H1 (cell line): ENCODE measurements around the gene ITPKA. TPM values are rescaled to one million over a fixed set of nuclear protein-coding genes. Genes with fewer than 3 reads are reported as not detected.

ENCODE experiments used
- CTCF ChIA-PET: fragments of 300-600 bp; sonication (Branson Sonifier 250); formaldehyde crosslinking; loops from one replicate; lab custom pipeline; 2021; ENCODE audit not compliant: partially characterized antibody; lab: Charles Lee
- POLR2A ChIA-PET: fragments of 300-600 bp; sonication (Branson Sonifier 250); formaldehyde crosslinking; loops from one replicate; lab custom pipeline; 2021; ENCODE audit warnings: inconsistent platforms; ENCODE audit not compliant: partially characterized antibody; lab: Charles Lee
- DNase-seq, 2 experiments: peaks; one replicate each; pipeline versions ENCODE4 v3.0.0 to v3.0.0-alpha.2; 2010 to 2022; ENCODE audit warnings: low spot score in 2 of 2, low read depth in 1 of 2, mixed read lengths in 1 of 2
- FAIRE-seq: peaks from 2 replicates; lab custom pipeline; 2011; peaks lifted over from hg19 to GRCh38; lab: Jason Lieb, UNC
- H2AFZ ChIP-seq: 2 replicates; pipeline ENCODE4 v1.8.1; 2012; ENCODE audit warnings: low read length, inconsistent platforms
- H2AK5ac ChIP-seq: 2 replicates; pipeline ENCODE4 v1.6.1; 2013; ENCODE audit warnings: low read depth, low read length
- H2BK120ac ChIP-seq: replicated peaks from 2 replicates; pipeline ENCODE3; 2013; ENCODE audit warnings: low read depth, low read length, inconsistent platforms
- H2BK12ac ChIP-seq: 2 replicates; pipeline ENCODE4 v1.6.1; 2013; ENCODE audit warnings: low read depth, low read length
- H2BK15ac ChIP-seq: 2 replicates; pipeline ENCODE4 v1.6.1; 2013; ENCODE audit warnings: low read length
- H2BK20ac ChIP-seq: 2 replicates; pipeline ENCODE4 v1.6.1; 2013; ENCODE audit warnings: low read length
- H2BK5ac ChIP-seq: 2 replicates; pipeline ENCODE4 v1.6.1; 2013; ENCODE audit warnings: low read depth, low read length
- H3K14ac ChIP-seq: 2 replicates; pipeline ENCODE4 v1.6.1; 2013; ENCODE audit warnings: inconsistent platforms; ENCODE audit not compliant: insufficient read length
- H3K18ac ChIP-seq: 2 replicates; pipeline ENCODE4 v1.6.1; 2013; ENCODE audit warnings: low read length; ENCODE audit errors: extremely low read depth
- H3K23ac ChIP-seq: 2 replicates; pipeline ENCODE4 v1.6.1; 2013; ENCODE audit warnings: inconsistent platforms; ENCODE audit not compliant: insufficient read length
- H3K23me2 ChIP-seq: 2 replicates; pipeline ENCODE4 v1.6.1; 2013; ENCODE audit warnings: low read depth, low read length
- H3K27ac ChIP-seq: 2 replicates; pipeline ENCODE4 v1.6.1; 2011; ENCODE audit warnings: low read depth, low read length, inconsistent platforms
- H3K27me3 ChIP-seq, 4 experiments: replicated peaks in 1 of 4; 1 replicate in 1 of 4; 2 replicates in 3 of 4; pipeline versions ENCODE4 v1.6.1 to v1.8.1; 2011 to 2013; ENCODE audit warnings: low read length in 3 of 4, mild to moderate bottlenecking in 3 of 4, inconsistent platforms in 2 of 4, mixed read lengths in 2 of 4, moderate library complexity in 1 of 4; ENCODE audit not compliant: control insufficient read depth in 3 of 4, insufficient read depth in 3 of 4; ENCODE audit errors: extremely low read depth in 1 of 4
- H3K36me3 ChIP-seq, 4 experiments: 2 replicates each; pipeline versions ENCODE4 v1.6.1 to v1.8.1; 2011 to 2013; ENCODE audit warnings: mild to moderate bottlenecking in 4 of 4, low read length in 3 of 4, moderate library complexity in 2 of 4, control low read depth in 1 of 4, inconsistent platforms in 1 of 4; ENCODE audit not compliant: insufficient read depth in 4 of 4, control insufficient read depth in 2 of 4
- H3K4ac ChIP-seq: replicated peaks from 2 replicates; pipeline ENCODE3; 2013; ENCODE audit warnings: low read length, low read depth, mixed read lengths, inconsistent platforms; ENCODE audit not compliant: insufficient read length
- H3K4me1 ChIP-seq, 4 experiments: replicated peaks in 1 of 4; 1 replicate in 1 of 4; 2 replicates in 3 of 4; pipeline versions ENCODE4 v1.6.1 to v1.8.1; 2011 to 2013; ENCODE audit warnings: low read length in 3 of 4, inconsistent platforms in 2 of 4, mixed read lengths in 1 of 4; ENCODE audit not compliant: insufficient read depth in 4 of 4, control insufficient read depth in 3 of 4
- H3K4me2 ChIP-seq, 2 experiments: 2 replicates each; pipeline versions ENCODE4 v1.6.1 to v1.8.1; 2011 to 2013; ENCODE audit warnings: low read depth in 2 of 2, low read length in 2 of 2, control low read depth in 1 of 2, inconsistent platforms in 1 of 2, mild to moderate bottlenecking in 1 of 2; ENCODE audit not compliant: insufficient read depth in 1 of 2
- H3K4me3 ChIP-seq, 4 experiments: fragments of 200-600, 300-600 bp in 1 of 4; sonication (generic), shearing (Covaris generic), sonication (Bioruptor Twin) in 1 of 4; 2 replicates each; pipeline versions ENCODE4 v1.5.1 to v1.8.1; 2011 to 2016; ENCODE audit warnings: low read length in 4 of 4, low read depth in 3 of 4, control low read depth in 2 of 4, inconsistent platforms in 2 of 4, mild to moderate bottlenecking in 2 of 4, mixed read lengths in 1 of 4, moderate library complexity in 1 of 4; ENCODE audit not compliant: insufficient read depth in 2 of 4; ENCODE audit errors: extremely low read depth in 1 of 4
- H3K56ac ChIP-seq: replicated peaks from 2 replicates; pipeline ENCODE3; 2013; ENCODE audit warnings: low read depth, mild to moderate bottlenecking, mixed read lengths, low read length, inconsistent platforms; ENCODE audit not compliant: insufficient read length
- H3K79me1 ChIP-seq: 2 replicates; pipeline ENCODE4 v1.6.1; 2013; ENCODE audit warnings: low read depth, low read length, control low read depth
- H3K79me2 ChIP-seq, 2 experiments: 2 replicates each; pipeline versions ENCODE4 v1.6.1 to v1.8.1; 2012 to 2013; ENCODE audit warnings: low read length in 2 of 2, mild to moderate bottlenecking in 2 of 2, inconsistent platforms in 1 of 2; ENCODE audit not compliant: insufficient read depth in 2 of 2, control insufficient read depth in 1 of 2
- H3K9ac ChIP-seq, 4 experiments: replicated peaks in 1 of 4; 1 replicate in 1 of 4; 2 replicates in 3 of 4; pipeline versions ENCODE4 v1.6.1 to v1.8.1; 2011 to 2013; ENCODE audit warnings: low read depth in 3 of 4, low read length in 3 of 4, control low read depth in 2 of 4, mild to moderate bottlenecking in 2 of 4, moderate library complexity in 2 of 4, inconsistent platforms in 1 of 4; ENCODE audit errors: extremely low read depth in 1 of 4
- H3K9me3 ChIP-seq, 2 experiments: 2 replicates each; pipeline versions ENCODE4 v1.6.1 to v1.8.1; 2012 to 2013; ENCODE audit warnings: mild to moderate bottlenecking in 2 of 2, moderate library complexity in 2 of 2, control low read depth in 1 of 2, inconsistent platforms in 1 of 2, low read depth in 1 of 2, low read length in 1 of 2, mixed read lengths in 1 of 2; ENCODE audit not compliant: insufficient read depth in 2 of 2
- H4K20me1 ChIP-seq, 2 experiments: replicated peaks in 1 of 2; 2 replicates each; pipeline versions ENCODE3 to v1.8.1; 2011 to 2013; ENCODE audit warnings: inconsistent platforms in 2 of 2, low read length in 2 of 2, mild to moderate bottlenecking in 1 of 2; ENCODE audit not compliant: insufficient read depth in 2 of 2, control insufficient read depth in 1 of 2
- H4K5ac ChIP-seq: 2 replicates; pipeline ENCODE4 v1.6.1; 2013; ENCODE audit warnings: low read length, low read depth, mixed read lengths, inconsistent platforms; ENCODE audit not compliant: insufficient read length
- H4K8ac ChIP-seq: 2 replicates; pipeline ENCODE4 v1.8.0; 2013; ENCODE audit warnings: mild to moderate bottlenecking, moderate library complexity, low read length, inconsistent platforms; ENCODE audit not compliant: insufficient read depth; ENCODE audit errors: extremely low read depth
- H4K91ac ChIP-seq: replicated peaks from 2 replicates; pipeline ENCODE3; 2013; ENCODE audit warnings: low read length, mixed read lengths, inconsistent platforms; ENCODE audit not compliant: insufficient read length
- ASH2L ChIP-seq: fragments of 200-600, 300-600 bp; sonication (generic); IDR thresholded peaks from one replicate; pipeline ENCODE4 v1.7.1; 2017; ENCODE audit warnings: low read length
- BCL11A ChIP-seq, 2 experiments: IDR thresholded peaks; one replicate each; pipeline ENCODE4 v1.6.1; 2011; ENCODE audit warnings: low read depth in 2 of 2, low read length in 2 of 2, mild to moderate bottlenecking in 2 of 2
- CTBP2 ChIP-seq: IDR thresholded peaks from 2 replicates; pipeline ENCODE4 v1.7.0; 2011; ENCODE audit warnings: borderline replicate concordance, mild to moderate bottlenecking, moderate library complexity, mixed read lengths, low read length; ENCODE audit not compliant: insufficient read depth, insufficient read length
- EGR1 ChIP-seq: IDR thresholded peaks from 2 replicates; pipeline ENCODE4 v1.6.1; 2011; ENCODE audit warnings: low read depth, low read length, borderline replicate concordance
- POU5F1 ChIP-seq: IDR thresholded peaks from 2 replicates; pipeline ENCODE4 v1.6.1; 2011; ENCODE audit warnings: low read depth, mild to moderate bottlenecking, low read length, moderate library complexity
- SUZ12 ChIP-seq: fragments of 200-600 bp; sonication (generic); IDR thresholded peaks from 2 replicates; pipeline ENCODE4 v1.6.1; 2012; ENCODE audit warnings: mild to moderate bottlenecking, inconsistent platforms, low read length, moderate library complexity, mixed read lengths
- WGBS, 2 experiments: shearing (Covaris generic) in 1 of 2; methylation state at CpG; one replicate each; pipeline versions ENCODE4 v1.1.6 to v1.1.7; 2013 to 2015; ENCODE audit warnings: low lambda C conversion rate in 2 of 2, mixed read lengths in 2 of 2, inconsistent platforms in 1 of 2, low coverage in 1 of 2, missing lambda C conversion rate in 1 of 2; ENCODE audit not compliant: insufficient replicate concordance in 2 of 2, insufficient coverage in 1 of 2, insufficient read length in 1 of 2; ENCODE audit errors: extremely low coverage in 1 of 2, missing lambda C conversion rate in 1 of 2; 5-methylcytosine and 5-hydroxymethylcytosine counted together
- polyA plus RNA-seq, 7 experiments: library from polyadenylated mRNA; depleted of rRNA in 3 of 7; stranded (reverse) in 5 of 7; unstranded in 2 of 7; fragments of >200 nt in 5 of 7; fragments of 200-250 nt in 2 of 7; gene quantifications; 1 replicate in 5 of 7; 2 replicates in 1 of 7; 4 replicates in 1 of 7; pipeline versions ENCODE4 v1.2.1 to v1.2.3, GENCODE V29; 2011 to 2013; ENCODE audit warnings: missing spikeins in 2 of 7, mixed read lengths in 2 of 7
- total RNA-seq: library from RNA; stranded (reverse); fragmentation: NEBNext Ultra II Directional; extraction: Animal tissue kit (Norgen Biotek cat#: 25700); gene quantifications from 2 replicates; pipeline ENCODE4 v1.2.1, GENCODE V29; 2021
- TF ChIP-seq, protein P1 (sequence below): IDR thresholded peaks from 2 replicates; pipeline ENCODE4 v1.6.1; 2012; ENCODE audit warnings: inconsistent platforms
- TF ChIP-seq, protein P2 (sequence below): IDR thresholded peaks from 2 replicates; pipeline ENCODE4 v1.6.1; 2011; ENCODE audit warnings: low read depth, mild to moderate bottlenecking, low read length; ENCODE audit not compliant: insufficient read depth

ITPKA gene
- total and polyA plus RNA-seq, 2 of the 8 experiments (the other 6 are each of a cell fraction or from before 2014, with no cell fraction given), result 0.39 to 0.99 TPM

- H4K91ac ChIP-seq, result no peak overlapping the region
- no peak overlapping the region for H3K18ac ChIP-seq
- H2BK15ac ChIP-seq, result no peak overlapping the region
- FAIRE-seq (no peak), DNase-seq (no peak)
- no peak overlapping the region for H3K4ac ChIP-seq
- no peak overlapping the region for H2BK20ac ChIP-seq
- no peak overlapping the region for H3K23ac ChIP-seq
- no peaks in the 10 kb centered on the region for H3K27me3 ChIP-seq
- POLR2A ChIA-PET, result no interaction called here
- H3K9ac ChIP-seq, result no peak overlapping the region
- no peak overlapping the region for H2BK12ac ChIP-seq
- H4K8ac ChIP-seq, result no peak overlapping the region
- H3K23me2 ChIP-seq, result no peaks in the 10 kb centered on the region; the same call in 1 of the 2 replicates
- no peak overlapping the region for H2BK5ac ChIP-seq
- H3K56ac ChIP-seq, result no peak overlapping the region
- no peaks in the 10 kb centered on the region for H3K79me2 ChIP-seq
- H3K14ac ChIP-seq, result no peak overlapping the region
- CTCF ChIA-PET, result interaction anchor here (0.7 kb wide), 1 partner anchor 79 kb away, joined by 3 read pairs; no protein-coding TSS in a partner anchor
- H3K36me3 ChIP-seq, result peaks cover 6 to 41% (median 27%) of the 10 kb centered on the region in 4 experiments
- no peak overlapping the region for H2BK120ac ChIP-seq
- H3K27ac ChIP-seq, result no peak overlapping the region
- H4K5ac ChIP-seq, result no peak overlapping the region
- peaks cover 4% of the 10 kb centered on the region in 2 experiments for H4K20me1 ChIP-seq
- H2AK5ac ChIP-seq, result no peak overlapping the region
- WGBS, 2 experiments, result 91% methylated on average over 4 of the region's 4 CpGs; no CpG with 5 or more reads in 1 of the 2 experiments
- TF ChIP-seq BCL11A (IDR thresholded peaks at IDR 0.05; ENCODE audit: low read depth in 2 of 2, low read length in 2 of 2), result no peak
- TF ChIP-seq CTBP2, result no peak
- TF ChIP-seq, protein P1, sequence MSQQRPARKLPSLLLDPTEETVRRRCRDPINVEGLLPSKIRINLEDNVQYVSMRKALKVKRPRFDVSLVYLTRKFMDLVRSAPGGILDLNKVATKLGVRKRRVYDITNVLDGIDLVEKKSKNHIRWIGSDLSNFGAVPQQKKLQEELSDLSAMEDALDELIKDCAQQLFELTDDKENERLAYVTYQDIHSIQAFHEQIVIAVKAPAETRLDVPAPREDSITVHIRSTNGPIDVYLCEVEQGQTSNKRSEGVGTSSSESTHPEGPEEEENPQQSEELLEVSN, result no peak
- TF ChIP-seq SUZ12, result no peak
- TF ChIP-seq EGR1, result no peak
- no peak for TF ChIP-seq ASH2L
- TF ChIP-seq POU5F1, result no peak
- TF ChIP-seq, protein P2, sequence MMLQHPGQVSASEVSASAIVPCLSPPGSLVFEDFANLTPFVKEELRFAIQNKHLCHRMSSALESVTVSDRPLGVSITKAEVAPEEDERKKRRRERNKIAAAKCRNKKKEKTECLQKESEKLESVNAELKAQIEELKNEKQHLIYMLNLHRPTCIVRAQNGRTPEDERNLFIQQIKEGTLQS, result no peak
- H3K9me3 ChIP-seq, result no peaks in the 10 kb centered on the region
- no peaks in the 10 kb centered on the region for H3K4me1 ChIP-seq
- H3K4me2 ChIP-seq, result no peak overlapping the region
- H3K4me3 ChIP-seq, result no peak overlapping the region
- no peaks in the 10 kb centered on the region for H3K79me1 ChIP-seq
- H2AFZ ChIP-seq, result no peak overlapping the region
These were observed 31.4 kb upstream of the ITPKA start for GRCh38 chr15:41462084-41462795.
